Thyroid gland (tissue), 4 donors: ENCODE results near the gene RAI14. TPM values are rescaled to one million over a fixed set of nuclear protein-coding genes. Genes with fewer than 3 reads are reported as not detected.

Experiments
- DNase-seq, 2 donors: peaks; one replicate each; pipeline ENCODE4 v3.0.0-alpha.2; 2019
- H3K27ac ChIP-seq, 3 donors: fragments of 200-600 bp; sonication (generic); 1 replicate in 2 of 3; 2 replicates in 1 of 3; pipeline ENCODE4 v1.5.1; 2016 to 2019; ENCODE audit warnings: mild to moderate bottlenecking in 1 of 3, moderate library complexity in 1 of 3
- H3K27me3 ChIP-seq: fragments of 200-600 bp; sonication (generic); one replicate; pipeline ENCODE4 v1.5.1; 2019
- H3K36me3 ChIP-seq, 2 donors: fragments of 200-600 bp; sonication (generic); one replicate each; pipeline ENCODE4 v1.5.1; 2016 to 2019
- H3K4me1 ChIP-seq, 2 donors: fragments of 200-600 bp; sonication (generic); one replicate each; pipeline ENCODE4 v1.5.1; 2017 to 2019
- H3K4me3 ChIP-seq, 3 donors: fragments of 200-600 bp; sonication (generic); replicated peaks in 1 of 3; 1 replicate in 2 of 3; 2 replicates in 1 of 3; pipeline ENCODE4 v1.5.1; 2016; ENCODE audit warnings: mild to moderate bottlenecking in 1 of 3
- H3K9me3 ChIP-seq: fragments of 200-600 bp; sonication (generic); one replicate; pipeline ENCODE4 v1.5.1; 2017
- CTCF ChIP-seq, 6 experiments: fragments of 200-600 bp in 3 of 6; fragments of 450-650 bp in 3 of 6; sonication (generic) in 3 of 6; IDR thresholded peaks; one replicate each; pipeline ENCODE4 v1.5.1; 2016 to 2019; ENCODE audit warnings: antibody characterized with exemption in 6 of 6, mild to moderate bottlenecking in 2 of 6, inconsistent platforms in 1 of 6, moderate library complexity in 1 of 6
- POLR2A ChIP-seq, 2 donors: fragments of 450-650 bp; IDR thresholded peaks; one replicate each; pipeline ENCODE4 v1.6.1; 2017; ENCODE audit warnings: antibody characterized with exemption in 2 of 2, mild to moderate bottlenecking in 2 of 2, moderate library complexity in 1 of 2
- WGBS, 2 donors: methylation state at CpG; one replicate each; pipeline ENCODE4 v1.1.5; 2017; 5-methylcytosine and 5-hydroxymethylcytosine counted together
- intact Hi-C: fragments of 100-400 bp; cut with DNase I; formaldehyde crosslinking; loops from one replicate; pipeline ENCODE4 v1.15.1; 2023
- total RNA-seq, 4 donors: library from RNA; depleted of rRNA; stranded (reverse); fragments of >200 nt; gene quantifications; one replicate each; pipeline ENCODE4 v1.2.3, GENCODE V29; 2016

The RAI14 gene
- total RNA-seq, 4 donors from 2014 or later: 16.9 to 23.5 (median 20.8) TPM

GRCh38 chr5:34684281-34684979 lies 28.3 kb downstream of the RAI14 start:
- intact Hi-C loops: no loop called here
- Histone ChIP-seq H3K4me1 (peaks cover 22 to 40% of the 10 kb centered on the region in 2 donors), H3K4me3 (no peak overlapping the region), H3K36me3 (no peaks in the 10 kb centered on the region), H3K27ac (no peak overlapping the region), H3K27me3 (no peaks in the 10 kb centered on the region), H3K9me3 (no peaks in the 10 kb centered on the region)
- 61 to 74% methylated on average over 4 of the region's 4 CpGs for WGBS, 2 donors
- DNase-seq: no peak
- no peak for TF ChIP-seq POLR2A (IDR thresholded peaks at IDR 0.05)
- no peak for TF ChIP-seq CTCF (IDR thresholded peaks at IDR 0.05)

- Histone ChIP-seq H3K27ac (no peak overlapping the region), H3K9me3 (no peaks in the 10 kb centered on the region), H3K4me3 (no peak overlapping the region), H3K27me3 (no peaks in the 10 kb centered on the region), H3K36me3 (no peaks in the 10 kb centered on the region), H3K4me1 (peaks cover 22 to 40% of the 10 kb centered on the region in 2 donors)
- DNase-seq: no peak
- intact Hi-C loops: no loop called here
- 94 to 99% methylated on average over 4 of the region's 4 CpGs for WGBS, 2 donors
- TF ChIP-seq POLR2A (IDR thresholded peaks at IDR 0.05) (no peak), CTCF (IDR thresholded peaks at IDR 0.05) (no peak)
Measured at GRCh38 chr5:34684980-34685352, 28.8 kb downstream of the RAI14 start.

- Histone ChIP-seq H3K27me3 (no peaks in the 10 kb centered on the region), H3K27ac (peak overlapping the region in 1 of 3 donors; percentile 22), H3K4me3 (no peak overlapping the region), H3K4me1 (peaks cover 22 to 40% of the 10 kb centered on the region in 2 donors), H3K36me3 (no peaks in the 10 kb centered on the region), H3K9me3 (no peaks in the 10 kb centered on the region)
- no peak for DNase-seq
- TF ChIP-seq POLR2A (IDR thresholded peaks at IDR 0.05) (no peak), CTCF (IDR thresholded peaks at IDR 0.05) (no peak)
- WGBS, 2 donors: 67 to 68% methylated on average over 1 of the region's 1 CpG
- intact Hi-C loops: no loop called here
Measured at GRCh38 chr5:34685485-34686165, 29.5 kb downstream of the RAI14 start.

GRCh38 chr5:34686762-34687268 lies 30.7 kb downstream of the RAI14 start:
- no peak overlapping the region for H3K4me3 ChIP-seq
- WGBS, 2 donors: 30 to 37% methylated on average over 7 of the region's 7 CpGs
- peak overlapping the region in 2 of 3 donors; percentile 55 to 56 for H3K27ac ChIP-seq
- H3K4me1 ChIP-seq: peaks cover 19 to 34% of the 10 kb centered on the region in 2 donors
- no peaks in the 10 kb centered on the region for H3K27me3 ChIP-seq
- no peaks in the 10 kb centered on the region for H3K9me3 ChIP-seq
- intact Hi-C loops: no loop called here
- TF ChIP-seq POLR2A (IDR thresholded peaks at IDR 0.05): no peak
- no peak for TF ChIP-seq CTCF (IDR thresholded peaks at IDR 0.05)
- DNase-seq: peak; percentile 78 to 81
- no peaks in the 10 kb centered on the region for H3K36me3 ChIP-seq
